GM19099 (cell line): ENCODE results near the gene KMT2C.

ENCODE experiments used
- POLR2A ChIP-seq: IDR thresholded peaks from 3 replicates; pipeline ENCODE4 v1.6.1; 2011; ENCODE audit warnings: low read depth; ENCODE audit not compliant: insufficient read length; ENCODE audit errors: extremely low read depth

The KMT2C gene

GRCh38 chr7:152442330-152442835, 6.6 kb upstream of the KMT2C start:
- no peak for TF ChIP-seq POLR2A

DNA sequence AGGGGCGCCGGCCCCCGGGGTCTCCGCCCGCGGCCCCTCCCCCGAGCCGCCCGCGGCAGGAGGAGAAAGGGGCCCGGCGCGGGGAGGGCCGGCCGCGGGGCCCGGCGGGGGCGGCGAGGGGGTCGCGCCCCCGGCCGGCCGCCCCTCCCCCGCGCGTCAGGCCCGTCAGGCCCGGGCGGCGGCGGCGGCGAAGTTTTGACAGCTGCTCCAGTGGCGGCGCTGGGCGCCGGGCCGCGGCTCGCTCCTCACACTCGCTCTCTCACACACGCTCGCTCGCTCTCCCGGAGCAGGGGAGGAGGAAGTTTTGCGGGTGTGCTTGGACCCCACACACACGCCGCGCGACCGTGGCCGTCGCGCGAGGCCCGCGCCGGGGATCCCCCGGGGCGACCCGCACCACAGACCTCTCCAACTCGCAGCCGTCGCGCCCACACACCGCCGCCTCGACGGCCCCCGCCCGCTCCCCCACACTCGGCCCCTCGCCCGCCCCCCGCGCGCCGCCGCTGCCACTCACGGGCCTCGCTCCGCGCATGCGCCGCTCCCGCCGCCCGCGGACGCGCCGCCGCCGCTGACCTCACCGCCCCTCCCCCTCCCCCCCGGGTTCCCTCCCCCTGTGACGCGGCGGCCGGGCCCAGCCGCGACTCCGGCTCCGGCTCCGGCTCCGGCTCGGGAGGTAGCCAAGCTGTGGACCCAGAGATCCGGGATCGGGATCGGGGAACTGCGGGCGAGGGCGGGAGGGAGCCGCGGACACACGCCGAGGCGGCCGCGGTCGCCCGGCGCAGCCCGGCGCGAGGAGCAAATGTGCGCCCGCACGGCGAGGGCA, 518 bp upstream of the KMT2C start:
- TF ChIP-seq POLR2A, result peak; percentile 60

- TF ChIP-seq POLR2A, result no peak
These were observed 4.9 kb downstream of the KMT2C start for GRCh38 chr7:152430854-152431253.

DNA sequence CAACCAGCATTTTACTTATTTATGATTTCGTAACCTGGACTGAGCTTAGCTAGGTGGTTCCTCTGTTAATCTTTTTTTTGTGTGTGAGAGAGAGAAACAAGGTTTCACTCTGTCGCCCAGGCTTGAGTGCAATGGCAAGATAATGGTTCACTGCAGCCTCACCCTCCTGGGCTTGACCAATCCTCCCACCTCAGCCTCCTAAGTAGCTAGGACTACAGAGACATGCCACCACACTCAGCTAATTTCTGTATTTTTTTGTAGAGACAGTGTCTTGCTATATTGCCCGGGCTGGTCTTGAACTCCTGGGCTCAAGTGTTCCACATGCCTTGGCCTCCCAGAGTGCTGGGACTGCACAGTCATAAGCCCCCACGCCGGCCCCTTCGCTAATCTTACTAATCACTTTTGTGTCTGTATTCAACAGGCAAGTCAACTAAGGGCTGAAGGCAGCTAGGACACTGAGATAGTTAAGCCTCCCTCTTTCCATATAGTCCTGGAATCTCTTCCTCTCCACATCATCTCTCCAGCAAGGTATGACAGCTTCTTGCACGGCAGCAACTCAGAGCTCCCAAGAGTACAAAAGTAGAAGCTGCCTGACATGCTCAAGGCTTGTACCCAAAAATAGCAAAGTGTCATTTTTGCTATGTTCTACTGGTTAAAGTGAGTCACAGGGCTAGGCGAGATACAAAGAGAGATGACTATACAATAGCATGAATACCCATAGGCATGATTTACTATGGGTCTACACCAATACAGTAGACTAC, 11.3 kb downstream of the KMT2C start:
- no peak for TF ChIP-seq POLR2A

- TF ChIP-seq POLR2A, result no peak
These were observed 11.8 kb downstream of the KMT2C start for GRCh38 chr7:152423991-152424347.

- no peak for TF ChIP-seq POLR2A
These were observed 16.1 kb downstream of the KMT2C start for GRCh38 chr7:152419473-152420429.

DNA sequence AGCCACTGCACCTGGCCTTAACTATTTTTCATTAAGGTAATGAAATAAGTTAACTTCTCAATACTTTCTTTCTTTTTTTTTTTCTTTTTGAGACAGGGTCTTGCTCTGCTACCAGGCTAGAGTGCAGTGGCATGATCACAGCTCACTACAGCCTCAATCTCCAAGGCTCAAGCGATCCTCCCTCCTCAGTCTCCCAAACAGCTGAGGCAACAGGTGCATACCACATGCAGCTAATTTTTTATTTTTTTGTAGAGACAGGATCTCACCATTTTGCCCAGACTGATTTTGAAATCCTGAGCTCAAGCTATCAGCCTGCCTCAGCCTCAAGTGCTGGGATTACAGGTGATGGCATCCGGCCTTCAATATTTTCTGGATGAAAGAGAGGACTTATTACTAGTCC, 21.0 kb downstream of the KMT2C start:
- TF ChIP-seq POLR2A, result no peak

- TF ChIP-seq POLR2A, result no peak
These were observed 24.4 kb downstream of the KMT2C start for GRCh38 chr7:152411389-152411788.

DNA sequence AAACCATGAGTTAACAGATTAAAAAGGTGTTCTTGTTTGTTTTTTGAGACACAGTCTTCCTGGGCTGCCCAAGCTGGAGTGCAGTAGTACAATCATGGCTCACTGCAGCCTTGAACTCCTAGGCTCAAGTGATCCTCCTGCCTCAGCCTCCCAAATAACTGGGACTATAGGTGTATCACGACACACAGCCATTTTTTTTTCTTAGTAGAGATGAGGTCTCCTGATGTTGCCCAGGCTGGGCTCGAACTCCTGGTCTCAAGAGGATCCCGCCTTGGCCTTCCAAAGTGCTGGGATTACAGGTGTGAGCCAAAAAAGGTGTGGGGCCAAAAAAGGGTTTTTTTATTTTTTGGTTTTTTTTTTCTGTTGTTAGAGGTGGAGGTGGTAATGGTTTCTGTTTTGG, 29.3 kb downstream of the KMT2C start:
- TF ChIP-seq POLR2A, result no peak

- TF ChIP-seq POLR2A, result no peak
These were observed 32.1 kb downstream of the KMT2C start for GRCh38 chr7:152403726-152404125.

GRCh38 chr7:152402384-152403250, 33.2 kb downstream of the KMT2C start:
- TF ChIP-seq POLR2A, result no peak

DNA sequence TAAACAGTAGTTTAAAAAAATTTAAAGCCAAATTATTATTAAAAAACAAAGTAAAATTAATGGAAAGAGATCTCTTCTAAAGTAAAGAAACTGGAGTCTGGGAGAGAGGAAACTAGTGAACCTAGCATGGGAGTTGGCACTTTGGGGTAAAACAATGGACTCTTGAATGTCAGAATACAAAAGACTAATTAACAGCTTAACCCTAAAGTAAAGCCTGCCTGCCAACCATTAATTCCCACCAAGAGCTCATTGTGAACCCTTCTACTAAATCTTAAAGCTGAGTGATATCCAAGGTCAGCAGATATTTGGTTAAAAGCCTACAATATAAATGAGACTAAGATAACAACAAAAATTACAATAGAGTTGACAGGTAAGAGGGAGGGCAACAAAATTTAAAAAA, 36.5 kb downstream of the KMT2C start:
- TF ChIP-seq POLR2A, result no peak

DNA sequence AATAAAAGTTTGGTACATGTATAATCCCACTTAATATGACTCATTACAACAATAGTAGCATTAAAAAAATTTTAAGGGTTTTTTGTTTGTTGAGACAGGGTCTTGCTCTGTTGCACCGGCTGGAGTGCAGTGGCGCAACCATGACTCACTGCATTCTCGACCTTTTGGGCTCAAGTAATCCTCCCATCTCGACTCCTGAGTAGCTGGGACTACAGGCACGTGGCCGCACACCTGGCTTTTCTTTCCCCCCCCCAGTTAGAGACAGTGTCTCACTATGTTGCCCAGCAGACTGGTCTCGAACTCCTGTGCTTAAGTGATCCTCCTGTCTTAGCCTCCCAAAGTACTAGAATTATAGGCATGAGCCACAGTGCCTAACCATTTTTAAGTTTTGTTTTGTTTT, 40.7 kb downstream of the KMT2C start:
- no peak for TF ChIP-seq POLR2A

DNA sequence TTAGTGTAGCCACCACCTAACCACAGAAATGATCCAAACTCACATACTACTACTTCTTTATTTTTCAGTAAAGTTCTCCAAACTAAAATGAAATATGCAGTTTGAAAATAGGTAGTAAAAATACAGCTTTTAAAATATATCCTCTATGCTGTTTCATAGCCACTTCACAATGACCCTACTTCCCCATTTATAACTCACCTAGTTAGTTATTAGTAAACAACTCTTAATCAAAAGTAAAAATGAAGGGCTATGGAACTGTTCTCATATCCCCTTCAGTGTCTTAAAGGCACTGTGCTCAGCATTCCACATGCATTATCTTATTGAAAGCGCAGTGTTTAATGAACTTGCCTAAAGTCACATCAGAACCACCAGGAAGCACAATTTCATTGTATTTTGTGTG, 43.5 kb downstream of the KMT2C start:
- no peak for TF ChIP-seq POLR2A
